Gastrocnemius medialis (tissue), 4 donors: ENCODE results near the gene B4GALT2.

ENCODE experiments used
- CTCF ChIP-seq, 5 experiments: fragments of 450-650 bp in 3 of 5; fragments of 200-600 bp in 2 of 5; sonication (generic) in 2 of 5; IDR thresholded peaks in 4 of 5; conservative IDR thresholded peaks in 1 of 5; 1 replicate in 4 of 5; 2 replicates in 1 of 5; pipeline ENCODE4 v1.5.1; 2016 to 2019; ENCODE audit warnings: antibody characterized with exemption in 5 of 5, mild to moderate bottlenecking in 3 of 5, moderate library complexity in 3 of 5
- POLR2A ChIP-seq, 2 donors: fragments of 450-650 bp; IDR thresholded peaks; one replicate each; pipeline ENCODE4 v1.6.1; 2017; ENCODE audit warnings: antibody characterized with exemption in 2 of 2, mild to moderate bottlenecking in 2 of 2, moderate library complexity in 2 of 2

GRCh38 chr1:43970502-43970901 is 8.5 kb upstream of the B4GALT2 start:
- TF ChIP-seq CTCF (IDR thresholded peaks at IDR 0.05 in 4 of 5, conservative IDR thresholded peaks at IDR 0.05 in 1 of 5) (no peak), POLR2A (IDR thresholded peaks at IDR 0.05) (no peak)
